GM23248 (cell line): ENCODE data around the gene FRY.

Source experiments
- EZH2 ChIP-seq: fragments of 200-600 bp; sonication (generic); IDR thresholded peaks from 2 replicates; pipeline ENCODE4 v1.6.1; 2018; ENCODE audit warnings: antibody characterized with exemption, mild to moderate bottlenecking; ENCODE audit not compliant: insufficient read depth, poor library complexity, severe bottlenecking
- EZH2phosphoT487 ChIP-seq: fragments of 200-600 bp; sonication (generic); IDR thresholded peaks from 2 replicates; pipeline ENCODE4 v1.6.1; 2018; ENCODE audit warnings: antibody characterized with exemption, moderate library complexity, mild to moderate bottlenecking, low read depth; ENCODE audit not compliant: insufficient read depth

- no peak for TF ChIP-seq EZH2
- no peak for TF ChIP-seq EZH2phosphoT487
Measured at GRCh38 chr13:32246468-32246867, 214.9 kb downstream of the FRY start.
